ENCODE measurements around the gene GLRX3.
"Not testable (repeated sequence)": the region's sequence is repeated elsewhere in the genome, so short reads cannot be mapped to it uniquely, and the experiment has no call there.

GLRX3 gene

GRCh38 chr10:130196511-130197487, 60.6 kb downstream of the GLRX3 start:
- 96% methylated on average over 15 of the region's 15 CpGs for WGBS
- Histone ChIP-seq H3K36me3 (ENCODE audit: insufficient read depth, low read length) (no peaks in the 10 kb centered on the region), H3K27ac (ENCODE audit: low read depth, low read length) (no peak overlapping the region), H3K27me3 (ENCODE audit: insufficient read depth, low read length) (no peaks in the 10 kb centered on the region), H3K9ac (ENCODE audit: low read depth, low read length) (no peak overlapping the region), H3K4me1 (ENCODE audit: insufficient read depth, low read length) (0 out of 2 replicates have a peak, but pooled peaks cover 6% of the 10 kb centered on the region), H3K4me3 (ENCODE audit: low read length) (no peak overlapping the region), H3K9me3 (ENCODE audit: insufficient read depth, low read depth, low read length) (no peaks in the 10 kb centered on the region)

GRCh38 chr10:130198651-130199050, 62.5 kb downstream of the GLRX3 start:
- Histone ChIP-seq H3K4me3 (ENCODE audit: low read length) (no peak overlapping the region), H3K27me3 (ENCODE audit: insufficient read depth, low read length) (no peaks in the 10 kb centered on the region), H3K27ac (ENCODE audit: low read depth, low read length) (no peak overlapping the region), H3K36me3 (ENCODE audit: insufficient read depth, low read length) (no peaks in the 10 kb centered on the region), H3K4me1 (ENCODE audit: insufficient read depth, low read length) (0 out of 2 replicates have a peak, but pooled peaks cover 6% of the 10 kb centered on the region), H3K9me3 (ENCODE audit: insufficient read depth, low read depth, low read length) (no peaks in the 10 kb centered on the region), H3K9ac (ENCODE audit: low read depth, low read length) (no peak overlapping the region)
- 94% methylated on average over 6 of the region's 6 CpGs for WGBS

GRCh38 chr10:130200179-130201042, 64.2 kb downstream of the GLRX3 start:
- 90% methylated on average over 26 of the region's 26 CpGs for WGBS
- Histone ChIP-seq H3K36me3 (ENCODE audit: insufficient read depth, low read length) (no peaks in the 10 kb centered on the region), H3K27me3 (ENCODE audit: insufficient read depth, low read length) (no peaks in the 10 kb centered on the region), H3K4me3 (ENCODE audit: low read length) (no peak overlapping the region), H3K9me3 (ENCODE audit: insufficient read depth, low read depth, low read length) (no peaks in the 10 kb centered on the region), H3K9ac (ENCODE audit: low read depth, low read length) (no peak overlapping the region), H3K27ac (ENCODE audit: low read depth, low read length) (no peak overlapping the region), H3K4me1 (ENCODE audit: insufficient read depth, low read length) (no peaks in the 10 kb centered on the region)

GRCh38 chr10:130201043-130201380, 64.8 kb downstream of the GLRX3 start:
- no peak overlapping the region for H3K27ac ChIP-seq (ENCODE audit: low read depth, low read length)
- no peaks in the 10 kb centered on the region for H3K36me3 ChIP-seq (ENCODE audit: insufficient read depth, low read length)
- H3K9ac ChIP-seq (ENCODE audit: low read depth, low read length): no peak overlapping the region
- no peaks in the 10 kb centered on the region for H3K4me1 ChIP-seq (ENCODE audit: insufficient read depth, low read length)
- WGBS: 96% methylated on average over 8 of the region's 8 CpGs
- H3K27me3 ChIP-seq (ENCODE audit: insufficient read depth, low read length): no peaks in the 10 kb centered on the region
- no peak overlapping the region for H3K4me3 ChIP-seq (ENCODE audit: low read length)
- H3K9me3 ChIP-seq (ENCODE audit: insufficient read depth, low read depth, low read length): no peaks in the 10 kb centered on the region

- H3K27me3 ChIP-seq (ENCODE audit: insufficient read depth, low read length); H3K9ac ChIP-seq (ENCODE audit: low read depth, low read length); H3K4me3 ChIP-seq (ENCODE audit: low read length); H3K9me3 ChIP-seq (ENCODE audit: insufficient read depth, low read depth, low read length); H3K27ac ChIP-seq (ENCODE audit: low read depth, low read length); H3K36me3 ChIP-seq (ENCODE audit: insufficient read depth, low read length); H3K4me1 ChIP-seq (ENCODE audit: insufficient read depth, low read length): not testable (repeated sequence)
- WGBS: 87% methylated on average over 4 of the region's 4 CpGs
These were observed 66.0 kb downstream of the GLRX3 start for GRCh38 chr10:130202150-130202549.

GRCh38 chr10:130202984-130203621, 66.9 kb downstream of the GLRX3 start:
- WGBS: 97% methylated on average over 29 of the region's 29 CpGs
- no peak overlapping the region for H3K4me3 ChIP-seq (ENCODE audit: low read length)
- H3K4me1 ChIP-seq (ENCODE audit: insufficient read depth, low read length): no peaks in the 10 kb centered on the region
- H3K27ac ChIP-seq (ENCODE audit: low read depth, low read length): no peak overlapping the region
- H3K9me3 ChIP-seq (ENCODE audit: insufficient read depth, low read depth, low read length): no peaks in the 10 kb centered on the region
- H3K36me3 ChIP-seq (ENCODE audit: insufficient read depth, low read length): no peaks in the 10 kb centered on the region
- H3K27me3 ChIP-seq (ENCODE audit: insufficient read depth, low read length): no peaks in the 10 kb centered on the region
- H3K9ac ChIP-seq (ENCODE audit: low read depth, low read length): no peak overlapping the region

GRCh38 chr10:130203626-130204025, 67.4 kb downstream of the GLRX3 start:
- no peaks in the 10 kb centered on the region for H3K9me3 ChIP-seq (ENCODE audit: insufficient read depth, low read depth, low read length)
- H3K4me1 ChIP-seq (ENCODE audit: insufficient read depth, low read length): no peaks in the 10 kb centered on the region
- H3K9ac ChIP-seq (ENCODE audit: low read depth, low read length): no peak overlapping the region
- H3K4me3 ChIP-seq (ENCODE audit: low read length): no peak overlapping the region
- H3K27ac ChIP-seq (ENCODE audit: low read depth, low read length): no peak overlapping the region
- H3K27me3 ChIP-seq (ENCODE audit: insufficient read depth, low read length): no peaks in the 10 kb centered on the region
- no peaks in the 10 kb centered on the region for H3K36me3 ChIP-seq (ENCODE audit: insufficient read depth, low read length)
- WGBS: 80% methylated on average over 9 of the region's 18 CpGs

GRCh38 chr10:130206216-130206737, 70.1 kb downstream of the GLRX3 start:
- WGBS: 92% methylated on average over 14 of the region's 14 CpGs
- no peak overlapping the region for H3K4me3 ChIP-seq (ENCODE audit: low read length)
- no peaks in the 10 kb centered on the region for H3K4me1 ChIP-seq (ENCODE audit: insufficient read depth, low read length)
- no peaks in the 10 kb centered on the region for H3K9me3 ChIP-seq (ENCODE audit: insufficient read depth, low read depth, low read length)
- no peaks in the 10 kb centered on the region for H3K36me3 ChIP-seq (ENCODE audit: insufficient read depth, low read length)
- no peak overlapping the region for H3K27ac ChIP-seq (ENCODE audit: low read depth, low read length)
- no peaks in the 10 kb centered on the region for H3K27me3 ChIP-seq (ENCODE audit: insufficient read depth, low read length)
- no peak overlapping the region for H3K9ac ChIP-seq (ENCODE audit: low read depth, low read length)

- no peak overlapping the region for H3K9ac ChIP-seq (ENCODE audit: low read depth, low read length)
- no peaks in the 10 kb centered on the region for H3K9me3 ChIP-seq (ENCODE audit: insufficient read depth, low read depth, low read length)
- no peaks in the 10 kb centered on the region for H3K4me1 ChIP-seq (ENCODE audit: insufficient read depth, low read length)
- no peaks in the 10 kb centered on the region for H3K27me3 ChIP-seq (ENCODE audit: insufficient read depth, low read length)
- H3K27ac ChIP-seq (ENCODE audit: low read depth, low read length): no peak overlapping the region
- H3K36me3 ChIP-seq (ENCODE audit: insufficient read depth, low read length): no peaks in the 10 kb centered on the region
- H3K4me3 ChIP-seq (ENCODE audit: low read length): no peak overlapping the region
- 53% methylated on average over 3 of the region's 3 CpGs for WGBS
These were observed 71.0 kb downstream of the GLRX3 start for GRCh38 chr10:130207205-130207604.

GRCh38 chr10:130208807-130209206, 72.6 kb downstream of the GLRX3 start:
- WGBS: 60% methylated on average over 3 of the region's 3 CpGs
- H3K4me3 ChIP-seq (ENCODE audit: low read length): no peak overlapping the region
- no peaks in the 10 kb centered on the region for H3K4me1 ChIP-seq (ENCODE audit: insufficient read depth, low read length)
- H3K9me3 ChIP-seq (ENCODE audit: insufficient read depth, low read depth, low read length): no peaks in the 10 kb centered on the region
- no peaks in the 10 kb centered on the region for H3K36me3 ChIP-seq (ENCODE audit: insufficient read depth, low read length)
- no peak overlapping the region for H3K9ac ChIP-seq (ENCODE audit: low read depth, low read length)
- no peaks in the 10 kb centered on the region for H3K27me3 ChIP-seq (ENCODE audit: insufficient read depth, low read length)
- no peak overlapping the region for H3K27ac ChIP-seq (ENCODE audit: low read depth, low read length)

- WGBS: 89% methylated on average over 4 of the region's 4 CpGs
- H3K9me3 ChIP-seq (ENCODE audit: insufficient read depth, low read depth, low read length): no peaks in the 10 kb centered on the region
These were observed 76.6 kb downstream of the GLRX3 start for GRCh38 chr10:130212746-130213145.

More at GRCh38 chr10:130212746-130213145, 76.6 kb downstream of the GLRX3 start:
- no peaks in the 10 kb centered on the region for H3K36me3 ChIP-seq (ENCODE audit: insufficient read depth, low read length)
- no peaks in the 10 kb centered on the region for H3K27me3 ChIP-seq (ENCODE audit: insufficient read depth, low read length)
- H3K4me3 ChIP-seq (ENCODE audit: low read length): no peak overlapping the region
- no peaks in the 10 kb centered on the region for H3K4me1 ChIP-seq (ENCODE audit: insufficient read depth, low read length)
- no peak overlapping the region for H3K27ac ChIP-seq (ENCODE audit: low read depth, low read length)
- no peak overlapping the region for H3K9ac ChIP-seq (ENCODE audit: low read depth, low read length)

All from HUES64 (cell line).